A673 (cell line): ENCODE data around the gene DPYD.

Source experiments
- CTCF ChIP-seq: fragments of 300-800, 200-600 bp; sonication (generic); conservative IDR thresholded peaks from 2 replicates; pipeline ENCODE4 v1.5.1; 2017; ENCODE audit warnings: low read depth, mild to moderate bottlenecking, antibody characterized with exemption, low read length, moderate library complexity, mixed read lengths
- EZH2 ChIP-seq: fragments of 200-600 bp; sonication (generic); IDR thresholded peaks from 2 replicates; pipeline ENCODE4 v1.6.1; 2017; ENCODE audit warnings: borderline replicate concordance, low read depth, mild to moderate bottlenecking, mixed read lengths, antibody characterized with exemption, low read length; ENCODE audit not compliant: poor library complexity, severe bottlenecking

DNA sequence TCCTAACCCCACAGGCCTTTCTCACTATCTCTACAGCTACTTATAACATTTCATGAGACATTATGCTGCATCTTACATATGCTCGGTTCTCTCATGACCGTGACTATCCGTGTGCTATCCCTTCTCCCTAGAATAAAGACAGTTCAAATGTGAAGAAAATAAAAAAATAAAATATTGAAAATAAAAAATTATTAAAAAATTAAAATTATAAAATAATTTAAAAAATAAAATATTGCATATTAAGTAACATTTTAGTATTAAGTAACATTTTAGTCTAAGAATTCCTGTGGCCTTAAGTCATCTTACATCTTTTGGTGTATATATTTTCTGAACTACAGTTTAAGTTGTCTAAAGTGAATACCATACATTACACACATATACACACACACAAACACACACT is 415.5 kb downstream of the DPYD start:
- TF ChIP-seq CTCF (no peak), EZH2 (no peak)
